OCI-LY3 (cell line): Measurements from ENCODE around the gene GALNTL6.

ENCODE experiments used
- EZH2phosphoT487 ChIP-seq: fragments of 200-600 bp; shearing (Covaris generic); IDR thresholded peaks from 2 replicates; pipeline ENCODE4 v1.6.1; 2018; ENCODE audit warnings: antibody characterized with exemption, mixed run types, low read depth
- TF ChIP-seq, protein P1 (sequence below): fragments of 200-600, 300-600 bp; sonication (generic); IDR thresholded peaks from 2 replicates; pipeline ENCODE4 v1.5.1; 2014; ENCODE audit warnings: antibody characterized with exemption, low read length, low read depth

DNA sequence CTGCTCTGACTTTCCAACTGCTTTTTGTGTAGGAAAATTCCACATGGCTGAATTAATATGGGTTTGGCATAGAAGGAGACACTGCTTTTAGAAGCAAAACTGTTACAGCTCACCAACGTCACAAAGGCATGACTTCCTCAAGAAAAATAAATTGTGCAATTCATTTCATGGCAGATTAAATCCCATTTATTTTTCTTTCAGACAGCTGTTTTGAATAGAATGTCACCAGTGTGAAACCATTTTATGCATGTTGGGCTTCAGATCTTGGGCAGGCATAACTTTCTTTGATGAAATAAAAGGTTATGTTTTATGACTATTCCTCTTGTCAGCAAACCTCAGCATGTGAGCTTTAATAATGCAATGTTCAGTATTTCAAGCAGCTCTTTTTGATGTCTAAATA lies 542.8 kb downstream of the GALNTL6 start:
- TF ChIP-seq, protein P1, sequence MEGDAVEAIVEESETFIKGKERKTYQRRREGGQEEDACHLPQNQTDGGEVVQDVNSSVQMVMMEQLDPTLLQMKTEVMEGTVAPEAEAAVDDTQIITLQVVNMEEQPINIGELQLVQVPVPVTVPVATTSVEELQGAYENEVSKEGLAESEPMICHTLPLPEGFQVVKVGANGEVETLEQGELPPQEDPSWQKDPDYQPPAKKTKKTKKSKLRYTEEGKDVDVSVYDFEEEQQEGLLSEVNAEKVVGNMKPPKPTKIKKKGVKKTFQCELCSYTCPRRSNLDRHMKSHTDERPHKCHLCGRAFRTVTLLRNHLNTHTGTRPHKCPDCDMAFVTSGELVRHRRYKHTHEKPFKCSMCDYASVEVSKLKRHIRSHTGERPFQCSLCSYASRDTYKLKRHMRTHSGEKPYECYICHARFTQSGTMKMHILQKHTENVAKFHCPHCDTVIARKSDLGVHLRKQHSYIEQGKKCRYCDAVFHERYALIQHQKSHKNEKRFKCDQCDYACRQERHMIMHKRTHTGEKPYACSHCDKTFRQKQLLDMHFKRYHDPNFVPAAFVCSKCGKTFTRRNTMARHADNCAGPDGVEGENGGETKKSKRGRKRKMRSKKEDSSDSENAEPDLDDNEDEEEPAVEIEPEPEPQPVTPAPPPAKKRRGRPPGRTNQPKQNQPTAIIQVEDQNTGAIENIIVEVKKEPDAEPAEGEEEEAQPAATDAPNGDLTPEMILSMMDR = no peak
- TF ChIP-seq EZH2phosphoT487 = no peak
